ENCODE data around the gene PARVB. TPM values are rescaled to one million over a fixed set of nuclear protein-coding genes. Genes with fewer than 3 reads are reported as not detected.

Gene PARVB
- total RNA-seq, 4 donors from 2014 or later = 32.1 to 61.9 (median 41.9) TPM

GRCh38 chr22:43988960-43989359, 35.1 kb upstream of the PARVB start:
- H3K27me3 ChIP-seq = no peaks in the 10 kb centered on the region
- peaks cover 0 to 97% of the 10 kb centered on the region in 2 donors for H3K36me3 ChIP-seq
- no peak for ATAC-seq
- H3K27ac ChIP-seq = no peak overlapping the region
- H3K4me3 ChIP-seq = no peak overlapping the region
- H3K9me3 ChIP-seq = no peaks in the 10 kb centered on the region
- 92 to 95% methylated on average over 6 to 10 of the region's 10 CpGs for WGBS, 2 donors (ENCODE audit: low coverage in 1 of 2)
- TF ChIP-seq POLR2A (IDR thresholded peaks at IDR 0.05) = no peak
- no peak for TF ChIP-seq EP300 (IDR thresholded peaks at IDR 0.05)
- no peak for TF ChIP-seq POLR2AphosphoS5 (IDR thresholded peaks at IDR 0.05)
- no peak for TF ChIP-seq CTCF (IDR thresholded peaks at IDR 0.05)
- peaks cover 0 to 10% (median 0%) of the 10 kb centered on the region in 3 donors for H3K4me1 ChIP-seq

- WGBS, 2 donors (ENCODE audit: low coverage in 1 of 2) = 81 to 91% methylated on average over 7 to 13 of the region's 13 CpGs
These were observed 34.1 kb upstream of the PARVB start for GRCh38 chr22:43990044-43990443.

GRCh38 chr22:43991316-43992020, 32.6 kb upstream of the PARVB start:
- H3K4me3 ChIP-seq = no peak overlapping the region
- ATAC-seq = no peak
- H3K27ac ChIP-seq = no peak overlapping the region
- no peaks in the 10 kb centered on the region for H3K27me3 ChIP-seq
- WGBS, 2 donors (ENCODE audit: low coverage in 1 of 2) = 91 to 92% methylated on average over 6 to 10 of the region's 11 CpGs
- H3K36me3 ChIP-seq = peaks cover 0 to 97% of the 10 kb centered on the region in 2 donors
- no peaks in the 10 kb centered on the region for H3K9me3 ChIP-seq
- TF ChIP-seq POLR2AphosphoS5 (IDR thresholded peaks at IDR 0.05) (no peak), CTCF (IDR thresholded peaks at IDR 0.05) (no peak), POLR2A (IDR thresholded peaks at IDR 0.05) (no peak), EP300 (IDR thresholded peaks at IDR 0.05) (no peak)
- H3K4me1 ChIP-seq = peaks cover 0 to 10% (median 0%) of the 10 kb centered on the region in 3 donors

More at GRCh38 chr22:43990044-43990443, 34.1 kb upstream of the PARVB start:
- H3K27ac ChIP-seq = no peak overlapping the region
- no peak overlapping the region for H3K4me3 ChIP-seq
- no peak for TF ChIP-seq EP300 (IDR thresholded peaks at IDR 0.05)
- no peak for TF ChIP-seq POLR2A (IDR thresholded peaks at IDR 0.05)
- TF ChIP-seq POLR2AphosphoS5 (IDR thresholded peaks at IDR 0.05) = no peak
- no peak for TF ChIP-seq CTCF (IDR thresholded peaks at IDR 0.05)
- H3K36me3 ChIP-seq = peaks cover 0 to 97% of the 10 kb centered on the region in 2 donors
- H3K4me1 ChIP-seq = peaks cover 0 to 10% (median 0%) of the 10 kb centered on the region in 3 donors
- H3K9me3 ChIP-seq = no peaks in the 10 kb centered on the region
- no peak for ATAC-seq
- H3K27me3 ChIP-seq = no peaks in the 10 kb centered on the region

GRCh38 chr22:43992331-43992821, 31.7 kb upstream of the PARVB start:
- H3K9me3 ChIP-seq = no peaks in the 10 kb centered on the region
- peaks cover 0 to 97% of the 10 kb centered on the region in 2 donors for H3K36me3 ChIP-seq
- TF ChIP-seq EP300 (IDR thresholded peaks at IDR 0.05) (no peak), POLR2AphosphoS5 (IDR thresholded peaks at IDR 0.05) (no peak), POLR2A (IDR thresholded peaks at IDR 0.05) (no peak), CTCF (IDR thresholded peaks at IDR 0.05) (no peak)
- H3K27ac ChIP-seq = no peak overlapping the region
- H3K4me3 ChIP-seq = no peak overlapping the region
- 71% methylated on average over 13 of the region's 16 CpGs; no CpG with 5 or more reads in 1 of the 2 donors for WGBS, 2 donors (ENCODE audit: low coverage in 1 of 2)
- H3K27me3 ChIP-seq = no peaks in the 10 kb centered on the region
- ATAC-seq = no peak
- peaks cover 0 to 10% (median 0%) of the 10 kb centered on the region in 3 donors for H3K4me1 ChIP-seq
